SU-DHL-6 (cell line): ENCODE measurements around the gene NEGR1.

Experiments used
- H2AFZ ChIP-seq: fragments of 200-600 bp; sonication (generic); 2 replicates; pipeline ENCODE4 v1.6.1; 2014; ENCODE audit warnings: low read depth, mild to moderate bottlenecking, moderate library complexity, mixed read lengths, antibody characterized with exemption, low read length; ENCODE audit not compliant: severe bottlenecking
- H3F3A ChIP-seq: fragments of 200-600 bp; shearing (Covaris generic); 2 replicates; pipeline ENCODE4 v1.6.0; 2016; ENCODE audit warnings: antibody characterized with exemption, mild to moderate bottlenecking; ENCODE audit not compliant: insufficient read depth
- H3K27ac ChIP-seq: fragments of 200-600 bp; sonication (generic); 2 replicates; pipeline ENCODE4 v1.5.1; 2016; ENCODE audit warnings: low read depth, mild to moderate bottlenecking, low read length, moderate library complexity, mixed read lengths
- H3K27me3 ChIP-seq: fragments of 200-600 bp; sonication (generic), shearing (Covaris generic); 2 replicates; pipeline ENCODE4 v1.6.0; 2014; ENCODE audit warnings: mild to moderate bottlenecking, low read length
- H3K36me3 ChIP-seq: fragments of 200-600 bp; sonication (generic); 2 replicates; pipeline ENCODE4 v1.6.1; 2014; ENCODE audit warnings: mild to moderate bottlenecking, low read length, mixed read lengths
- H3K4me2 ChIP-seq: fragments of 300-600, 200-600 bp; shearing (Covaris generic), sonication (generic); 2 replicates; pipeline ENCODE4 v1.6.0; 2014; ENCODE audit warnings: low read length, low read depth, mild to moderate bottlenecking; ENCODE audit not compliant: poor library complexity, severe bottlenecking
- H3K4me3 ChIP-seq: fragments of 200-600 bp; sonication (generic); 2 replicates; pipeline ENCODE4 v1.5.1; 2014; ENCODE audit warnings: antibody characterized with exemption, low read length, mild to moderate bottlenecking, mixed read lengths; ENCODE audit not compliant: insufficient read depth, poor library complexity, severe bottlenecking
- H3K79me2 ChIP-seq: fragments of 200-600 bp; sonication (generic); 2 replicates; pipeline ENCODE4 v1.6.1; 2014; ENCODE audit warnings: mild to moderate bottlenecking, low read length, moderate library complexity; ENCODE audit not compliant: insufficient read depth
- H3K9ac ChIP-seq: fragments of 200-600 bp; sonication (generic); 2 replicates; pipeline ENCODE4 v1.7.0; 2014; ENCODE audit warnings: mild to moderate bottlenecking, low read length
- H3K9me2 ChIP-seq: fragments of 200-600 bp; sonication (generic); replicated peaks from 2 replicates; pipeline ENCODE4 v1.6.1; 2014; ENCODE audit warnings: low read length; ENCODE audit not compliant: insufficient read depth
- H3K9me3 ChIP-seq: fragments of 200-600 bp; sonication (generic); 2 replicates; pipeline ENCODE4 v1.6.1; 2014; ENCODE audit warnings: low read length, mixed read lengths; ENCODE audit not compliant: insufficient read depth
- H4K20me1 ChIP-seq: fragments of 200-600 bp; sonication (generic); 2 replicates; pipeline ENCODE4 v1.6.1; 2014; ENCODE audit warnings: low read depth, mild to moderate bottlenecking, antibody characterized with exemption, low read length, moderate library complexity, mixed read lengths
- CTCF ChIP-seq: fragments of 200-600 bp; sonication (generic); IDR thresholded peaks from one replicate; pipeline ENCODE4 v1.5.1; 2017; ENCODE audit warnings: antibody characterized with exemption, mild to moderate bottlenecking, low read length, moderate library complexity; ENCODE audit not compliant: insufficient read depth, poor library complexity, severe bottlenecking
- EZH2phosphoT487 ChIP-seq: fragments of 200-600 bp; sonication (generic), shearing (Covaris generic); conservative IDR thresholded peaks from 2 replicates; pipeline ENCODE4 v1.6.1; 2018; ENCODE audit warnings: mild to moderate bottlenecking, antibody characterized with exemption, low read length, moderate library complexity, mixed read lengths

NEGR1 gene

GRCh38 chr1:72284084-72284347 is 1.7 kb upstream of the NEGR1 start:
- no peaks in the 10 kb centered on the region for H3F3A ChIP-seq
- H3K9me2 ChIP-seq: no peaks in the 10 kb centered on the region
- H3K4me2 ChIP-seq: no peak overlapping the region
- no peaks in the 10 kb centered on the region for H4K20me1 ChIP-seq
- no peak overlapping the region for H3K9ac ChIP-seq
- no peaks in the 10 kb centered on the region for H3K79me2 ChIP-seq
- no peak overlapping the region for H3K27ac ChIP-seq
- H3K27me3 ChIP-seq: no peaks in the 10 kb centered on the region
- no peak overlapping the region for H3K4me3 ChIP-seq
- TF ChIP-seq CTCF (no peak), EZH2phosphoT487 (no peak)
- H3K36me3 ChIP-seq: no peaks in the 10 kb centered on the region
- H2AFZ ChIP-seq: no peak overlapping the region
- H3K9me3 ChIP-seq: no peaks in the 10 kb centered on the region

GRCh38 chr1:72283307-72284083 is 1.2 kb upstream of the NEGR1 start:
- Histone ChIP-seq H3K9ac (no peak overlapping the region), H3K4me2 (peak overlapping the region; percentile 41), H3K36me3 (no peaks in the 10 kb centered on the region)

GRCh38 chr1:72283022-72283306 is 625 bp upstream of the NEGR1 start:
- Histone ChIP-seq H3K9me2 (no peaks in the 10 kb centered on the region), H3K9ac (no peak overlapping the region), H3K4me3 (no peak overlapping the region), H3K4me2 (peak overlapping the region; percentile 41), H3K9me3 (no peaks in the 10 kb centered on the region), H4K20me1 (no peaks in the 10 kb centered on the region), H3K27ac (no peak overlapping the region), H3K79me2 (no peaks in the 10 kb centered on the region), H2AFZ (no peak overlapping the region), H3F3A (no peaks in the 10 kb centered on the region), H3K36me3 (no peaks in the 10 kb centered on the region), H3K27me3 (no peaks in the 10 kb centered on the region)
- TF ChIP-seq EZH2phosphoT487 (no peak), CTCF (no peak)

More at GRCh38 chr1:72283307-72284083, 1.2 kb upstream of the NEGR1 start:
- Histone ChIP-seq H4K20me1 (no peaks in the 10 kb centered on the region), H3K9me3 (no peaks in the 10 kb centered on the region), H3K79me2 (no peaks in the 10 kb centered on the region), H3K27me3 (no peaks in the 10 kb centered on the region), H3K9me2 (no peaks in the 10 kb centered on the region), H3K27ac (no peak overlapping the region), H2AFZ (no peak overlapping the region), H3F3A (no peaks in the 10 kb centered on the region), H3K4me3 (no peak overlapping the region)
- no peak for TF ChIP-seq CTCF
- no peak for TF ChIP-seq EZH2phosphoT487
